ENCODE results near the gene GNB1L. TPM values are rescaled to one million over a fixed set of nuclear protein-coding genes. Genes with fewer than 3 reads are reported as not detected.

The GNB1L gene
- total and polyA plus RNA-seq, 7 donors = 2.5 to 15.0 (median 5.3) TPM

DNA sequence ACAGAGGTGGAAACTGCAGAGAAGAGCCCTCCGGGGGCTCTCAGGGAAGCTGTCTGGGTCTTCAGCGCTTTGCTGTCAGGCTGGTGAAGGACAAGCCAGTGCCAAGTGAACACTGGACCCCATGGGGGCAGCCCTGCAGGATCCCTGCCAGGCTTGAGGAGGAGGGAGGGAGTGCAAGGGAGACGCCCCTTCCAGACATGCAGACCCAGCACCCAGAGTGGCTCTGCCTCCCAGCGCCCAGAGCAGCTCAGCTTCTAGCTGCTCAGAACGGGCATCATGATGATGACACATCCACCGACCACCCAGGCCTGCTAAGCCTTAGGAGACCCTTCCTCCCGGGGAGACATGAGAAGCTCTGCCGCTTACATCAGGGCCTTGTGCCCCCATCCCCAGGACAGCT is 54.4 kb downstream of the GNB1L start:
- WGBS, 2 donors = 95 to 97% methylated on average over 8 of the region's 8 CpGs
- peaks cover 0 to 15% (median 0%) of the 10 kb centered on the region in 4 donors for H3K36me3 ChIP-seq
- no peak overlapping the region for H3K4me3 ChIP-seq
- H3K27me3 ChIP-seq = no peaks in the 10 kb centered on the region
- intact Hi-C loops (cut with DNase I) = no loop called here
- TF ChIP-seq POLR2AphosphoS5 (IDR thresholded peaks at IDR 0.05) (no peak), POLR2A (IDR thresholded peaks at IDR 0.05) (no peak), EP300 (IDR thresholded peaks at IDR 0.05) (no peak)
- TF ChIP-seq, protein P1, sequence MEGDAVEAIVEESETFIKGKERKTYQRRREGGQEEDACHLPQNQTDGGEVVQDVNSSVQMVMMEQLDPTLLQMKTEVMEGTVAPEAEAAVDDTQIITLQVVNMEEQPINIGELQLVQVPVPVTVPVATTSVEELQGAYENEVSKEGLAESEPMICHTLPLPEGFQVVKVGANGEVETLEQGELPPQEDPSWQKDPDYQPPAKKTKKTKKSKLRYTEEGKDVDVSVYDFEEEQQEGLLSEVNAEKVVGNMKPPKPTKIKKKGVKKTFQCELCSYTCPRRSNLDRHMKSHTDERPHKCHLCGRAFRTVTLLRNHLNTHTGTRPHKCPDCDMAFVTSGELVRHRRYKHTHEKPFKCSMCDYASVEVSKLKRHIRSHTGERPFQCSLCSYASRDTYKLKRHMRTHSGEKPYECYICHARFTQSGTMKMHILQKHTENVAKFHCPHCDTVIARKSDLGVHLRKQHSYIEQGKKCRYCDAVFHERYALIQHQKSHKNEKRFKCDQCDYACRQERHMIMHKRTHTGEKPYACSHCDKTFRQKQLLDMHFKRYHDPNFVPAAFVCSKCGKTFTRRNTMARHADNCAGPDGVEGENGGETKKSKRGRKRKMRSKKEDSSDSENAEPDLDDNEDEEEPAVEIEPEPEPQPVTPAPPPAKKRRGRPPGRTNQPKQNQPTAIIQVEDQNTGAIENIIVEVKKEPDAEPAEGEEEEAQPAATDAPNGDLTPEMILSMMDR (IDR thresholded peaks at IDR 0.05) = no peak
- H3K27ac ChIP-seq = no peak overlapping the region
- no peaks in the 10 kb centered on the region for H3K9me3 ChIP-seq
- no peak for DNase-seq
- H3K4me1 ChIP-seq = no peaks in the 10 kb centered on the region

DNA sequence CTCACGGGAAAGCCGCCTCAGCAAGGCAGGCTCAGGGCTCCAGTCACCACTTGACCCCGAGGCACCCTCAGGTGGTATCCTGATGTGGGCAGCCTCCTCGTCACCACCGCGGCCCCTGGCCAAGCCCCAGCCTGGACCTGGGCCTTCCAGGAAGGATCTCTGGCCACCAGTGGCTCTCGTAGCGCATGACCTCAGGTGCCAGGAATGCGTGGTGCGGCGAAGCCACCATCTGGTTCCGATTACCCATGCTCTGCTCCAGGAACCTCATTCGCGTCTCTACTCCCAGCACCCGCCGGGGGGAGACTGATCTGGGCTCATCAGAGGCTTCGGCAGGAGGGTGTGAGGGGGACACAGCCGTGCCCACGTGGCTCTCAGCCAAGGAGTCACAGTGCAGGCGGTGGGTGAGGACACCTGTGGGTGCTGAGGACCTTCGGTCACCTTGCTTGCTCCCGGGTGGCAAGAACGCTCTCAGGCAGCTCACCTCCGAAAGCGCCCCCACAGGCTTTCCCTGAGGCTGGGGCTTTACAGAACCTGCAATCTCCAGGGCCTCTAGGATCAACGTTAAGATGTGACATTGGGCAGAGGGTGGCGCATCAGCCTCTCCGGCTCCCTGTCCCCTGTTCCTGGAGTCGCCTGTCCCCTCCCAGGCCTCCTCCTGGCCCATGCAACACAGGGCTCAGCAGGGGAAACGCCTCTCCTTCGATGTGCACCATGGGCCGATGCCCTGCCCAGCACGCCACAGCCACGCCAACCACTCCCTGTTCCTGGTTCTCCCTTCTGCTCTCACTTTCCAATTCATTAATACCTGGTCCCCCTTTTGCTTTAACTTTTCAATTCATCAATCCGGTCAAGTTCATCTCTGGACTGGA is 55.1 kb downstream of the GNB1L start:
- H3K27me3 ChIP-seq = no peaks in the 10 kb centered on the region
- no peak overlapping the region for H3K4me3 ChIP-seq
- H3K9me3 ChIP-seq = no peaks in the 10 kb centered on the region
- TF ChIP-seq, protein P1 (IDR thresholded peaks at IDR 0.05) = no peak
- TF ChIP-seq POLR2AphosphoS5 (IDR thresholded peaks at IDR 0.05) = peak in 1 of 4 donors; percentile 34
- TF ChIP-seq EP300 (IDR thresholded peaks at IDR 0.05) = no peak
- TF ChIP-seq POLR2A (IDR thresholded peaks at IDR 0.05) = no peak
- H3K4me1 ChIP-seq = no peaks in the 10 kb centered on the region
- WGBS, 2 donors = 92 to 93% methylated on average over 35 of the region's 35 CpGs
- H3K27ac ChIP-seq = no peak overlapping the region
- H3K36me3 ChIP-seq = peaks cover 0 to 15% (median 0%) of the 10 kb centered on the region in 4 donors
- intact Hi-C loops (cut with DNase I) = no loop called here
- DNase-seq = peak; percentile 75

DNA sequence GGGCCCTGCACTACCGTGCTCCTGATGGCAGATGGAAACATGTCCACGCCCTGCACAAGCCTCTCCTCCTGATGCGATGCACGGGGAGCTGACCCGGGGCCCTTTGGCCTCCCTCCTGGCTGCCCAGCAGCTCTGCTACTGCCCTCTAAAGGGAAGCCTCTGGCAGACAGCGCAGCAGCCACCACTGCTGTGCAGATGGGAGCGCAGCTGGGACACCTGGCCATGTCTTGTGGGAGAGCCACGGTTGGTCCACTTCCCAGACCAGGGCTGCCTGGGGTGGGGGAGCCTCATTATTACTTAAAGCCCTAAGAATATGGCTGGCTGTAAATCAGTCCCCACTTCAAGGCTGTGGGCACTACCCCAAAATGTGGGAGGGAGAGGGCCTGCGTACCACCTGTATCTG is 55.8 kb downstream of the GNB1L start:
- DNase-seq = no peak
- WGBS, 2 donors = 88 to 91% methylated on average over 9 of the region's 9 CpGs
- intact Hi-C loops (cut with DNase I) = no loop called here
- Histone ChIP-seq H3K27ac (no peak overlapping the region), H3K9me3 (no peaks in the 10 kb centered on the region), H3K4me1 (no peaks in the 10 kb centered on the region), H3K27me3 (no peaks in the 10 kb centered on the region), H3K36me3 (peaks cover 0 to 15% (median 0%) of the 10 kb centered on the region in 4 donors), H3K4me3 (no peak overlapping the region)
- TF ChIP-seq, protein P1 (IDR thresholded peaks at IDR 0.05) = no peak
- TF ChIP-seq POLR2A (IDR thresholded peaks at IDR 0.05) (no peak), EP300 (IDR thresholded peaks at IDR 0.05) (no peak), POLR2AphosphoS5 (IDR thresholded peaks at IDR 0.05) (no peak)

GRCh38 chr22:19798003-19798665 is 56.5 kb downstream of the GNB1L start:
- Histone ChIP-seq H3K4me1 (no peaks in the 10 kb centered on the region), H3K27me3 (no peaks in the 10 kb centered on the region), H3K4me3 (no peak overlapping the region), H3K27ac (no peak overlapping the region), H3K9me3 (no peaks in the 10 kb centered on the region), H3K36me3 (peaks cover 0 to 11% (median 0%) of the 10 kb centered on the region in 4 donors)
- 95 to 96% methylated on average over 19 of the region's 19 CpGs for WGBS, 2 donors
- TF ChIP-seq, protein P1 (IDR thresholded peaks at IDR 0.05) = no peak
- no peak for TF ChIP-seq POLR2A (IDR thresholded peaks at IDR 0.05)
- no peak for TF ChIP-seq EP300 (IDR thresholded peaks at IDR 0.05)
- no peak for TF ChIP-seq POLR2AphosphoS5 (IDR thresholded peaks at IDR 0.05)
- no peak for DNase-seq
- intact Hi-C loops (cut with DNase I) = no loop called here
